H1 (cell line): ENCODE data around the gene CNGB1. TPM values are rescaled to one million over a fixed set of nuclear protein-coding genes. Genes with fewer than 3 reads are reported as not detected.

Source experiments
- CTCF ChIA-PET: fragments of 300-600 bp; sonication (Branson Sonifier 250); formaldehyde crosslinking; loops from one replicate; lab custom pipeline; 2021; ENCODE audit not compliant: partially characterized antibody; lab: Charles Lee
- POLR2A ChIA-PET: fragments of 300-600 bp; sonication (Branson Sonifier 250); formaldehyde crosslinking; loops from one replicate; lab custom pipeline; 2021; ENCODE audit warnings: inconsistent platforms; ENCODE audit not compliant: partially characterized antibody; lab: Charles Lee
- DNase-seq, 2 experiments: peaks; one replicate each; pipeline versions ENCODE4 v3.0.0 to v3.0.0-alpha.2; 2010 to 2022; ENCODE audit warnings: low spot score in 2 of 2, low read depth in 1 of 2, mixed read lengths in 1 of 2
- FAIRE-seq: peaks from 2 replicates; lab custom pipeline; 2011; peaks lifted over from hg19 to GRCh38; lab: Jason Lieb, UNC
- H2AFZ ChIP-seq: 2 replicates; pipeline ENCODE4 v1.8.1; 2012; ENCODE audit warnings: low read length, inconsistent platforms
- H2AK5ac ChIP-seq: 2 replicates; pipeline ENCODE4 v1.6.1; 2013; ENCODE audit warnings: low read depth, low read length
- H2BK120ac ChIP-seq: replicated peaks from 2 replicates; pipeline ENCODE3; 2013; ENCODE audit warnings: low read depth, low read length, inconsistent platforms
- H2BK12ac ChIP-seq: 2 replicates; pipeline ENCODE4 v1.6.1; 2013; ENCODE audit warnings: low read depth, low read length
- H2BK15ac ChIP-seq: 2 replicates; pipeline ENCODE4 v1.6.1; 2013; ENCODE audit warnings: low read length
- H2BK20ac ChIP-seq: 2 replicates; pipeline ENCODE4 v1.6.1; 2013; ENCODE audit warnings: low read length
- H2BK5ac ChIP-seq: 2 replicates; pipeline ENCODE4 v1.6.1; 2013; ENCODE audit warnings: low read depth, low read length
- H3K14ac ChIP-seq: 2 replicates; pipeline ENCODE4 v1.6.1; 2013; ENCODE audit warnings: inconsistent platforms; ENCODE audit not compliant: insufficient read length
- H3K18ac ChIP-seq: 2 replicates; pipeline ENCODE4 v1.6.1; 2013; ENCODE audit warnings: low read length; ENCODE audit errors: extremely low read depth
- H3K23ac ChIP-seq: 2 replicates; pipeline ENCODE4 v1.6.1; 2013; ENCODE audit warnings: inconsistent platforms; ENCODE audit not compliant: insufficient read length
- H3K23me2 ChIP-seq: 2 replicates; pipeline ENCODE4 v1.6.1; 2013; ENCODE audit warnings: low read depth, low read length
- H3K27ac ChIP-seq: 2 replicates; pipeline ENCODE4 v1.6.1; 2011; ENCODE audit warnings: low read depth, low read length, inconsistent platforms
- H3K27me3 ChIP-seq, 4 experiments: replicated peaks in 1 of 4; 1 replicate in 1 of 4; 2 replicates in 3 of 4; pipeline versions ENCODE4 v1.6.1 to v1.8.1; 2011 to 2013; ENCODE audit warnings: low read length in 3 of 4, mild to moderate bottlenecking in 3 of 4, inconsistent platforms in 2 of 4, mixed read lengths in 2 of 4, moderate library complexity in 1 of 4; ENCODE audit not compliant: control insufficient read depth in 3 of 4, insufficient read depth in 3 of 4; ENCODE audit errors: extremely low read depth in 1 of 4
- H3K36me3 ChIP-seq, 4 experiments: 2 replicates each; pipeline versions ENCODE4 v1.6.1 to v1.8.1; 2011 to 2013; ENCODE audit warnings: mild to moderate bottlenecking in 4 of 4, low read length in 3 of 4, moderate library complexity in 2 of 4, control low read depth in 1 of 4, inconsistent platforms in 1 of 4; ENCODE audit not compliant: insufficient read depth in 4 of 4, control insufficient read depth in 2 of 4
- H3K4ac ChIP-seq: replicated peaks from 2 replicates; pipeline ENCODE3; 2013; ENCODE audit warnings: low read length, low read depth, mixed read lengths, inconsistent platforms; ENCODE audit not compliant: insufficient read length
- H3K4me1 ChIP-seq, 4 experiments: replicated peaks in 1 of 4; 1 replicate in 1 of 4; 2 replicates in 3 of 4; pipeline versions ENCODE4 v1.6.1 to v1.8.1; 2011 to 2013; ENCODE audit warnings: low read length in 3 of 4, inconsistent platforms in 2 of 4, mixed read lengths in 1 of 4; ENCODE audit not compliant: insufficient read depth in 4 of 4, control insufficient read depth in 3 of 4
- H3K4me2 ChIP-seq, 2 experiments: 2 replicates each; pipeline versions ENCODE4 v1.6.1 to v1.8.1; 2011 to 2013; ENCODE audit warnings: low read depth in 2 of 2, low read length in 2 of 2, control low read depth in 1 of 2, inconsistent platforms in 1 of 2, mild to moderate bottlenecking in 1 of 2; ENCODE audit not compliant: insufficient read depth in 1 of 2
- H3K4me3 ChIP-seq, 4 experiments: fragments of 200-600, 300-600 bp in 1 of 4; sonication (generic), shearing (Covaris generic), sonication (Bioruptor Twin) in 1 of 4; 2 replicates each; pipeline versions ENCODE4 v1.5.1 to v1.8.1; 2011 to 2016; ENCODE audit warnings: low read length in 4 of 4, low read depth in 3 of 4, control low read depth in 2 of 4, inconsistent platforms in 2 of 4, mild to moderate bottlenecking in 2 of 4, mixed read lengths in 1 of 4, moderate library complexity in 1 of 4; ENCODE audit not compliant: insufficient read depth in 2 of 4; ENCODE audit errors: extremely low read depth in 1 of 4
- H3K56ac ChIP-seq: replicated peaks from 2 replicates; pipeline ENCODE3; 2013; ENCODE audit warnings: low read depth, mild to moderate bottlenecking, mixed read lengths, low read length, inconsistent platforms; ENCODE audit not compliant: insufficient read length
- H3K79me1 ChIP-seq: 2 replicates; pipeline ENCODE4 v1.6.1; 2013; ENCODE audit warnings: low read depth, low read length, control low read depth
- H3K79me2 ChIP-seq, 2 experiments: 2 replicates each; pipeline versions ENCODE4 v1.6.1 to v1.8.1; 2012 to 2013; ENCODE audit warnings: low read length in 2 of 2, mild to moderate bottlenecking in 2 of 2, inconsistent platforms in 1 of 2; ENCODE audit not compliant: insufficient read depth in 2 of 2, control insufficient read depth in 1 of 2
- H3K9ac ChIP-seq, 4 experiments: replicated peaks in 1 of 4; 1 replicate in 1 of 4; 2 replicates in 3 of 4; pipeline versions ENCODE4 v1.6.1 to v1.8.1; 2011 to 2013; ENCODE audit warnings: low read depth in 3 of 4, low read length in 3 of 4, control low read depth in 2 of 4, mild to moderate bottlenecking in 2 of 4, moderate library complexity in 2 of 4, inconsistent platforms in 1 of 4; ENCODE audit errors: extremely low read depth in 1 of 4
- H3K9me3 ChIP-seq, 2 experiments: 2 replicates each; pipeline versions ENCODE4 v1.6.1 to v1.8.1; 2012 to 2013; ENCODE audit warnings: mild to moderate bottlenecking in 2 of 2, moderate library complexity in 2 of 2, control low read depth in 1 of 2, inconsistent platforms in 1 of 2, low read depth in 1 of 2, low read length in 1 of 2, mixed read lengths in 1 of 2; ENCODE audit not compliant: insufficient read depth in 2 of 2
- H4K20me1 ChIP-seq, 2 experiments: replicated peaks in 1 of 2; 2 replicates each; pipeline versions ENCODE3 to v1.8.1; 2011 to 2013; ENCODE audit warnings: inconsistent platforms in 2 of 2, low read length in 2 of 2, mild to moderate bottlenecking in 1 of 2; ENCODE audit not compliant: insufficient read depth in 2 of 2, control insufficient read depth in 1 of 2
- H4K5ac ChIP-seq: 2 replicates; pipeline ENCODE4 v1.6.1; 2013; ENCODE audit warnings: low read length, low read depth, mixed read lengths, inconsistent platforms; ENCODE audit not compliant: insufficient read length
- H4K8ac ChIP-seq: 2 replicates; pipeline ENCODE4 v1.8.0; 2013; ENCODE audit warnings: mild to moderate bottlenecking, moderate library complexity, low read length, inconsistent platforms; ENCODE audit not compliant: insufficient read depth; ENCODE audit errors: extremely low read depth
- H4K91ac ChIP-seq: replicated peaks from 2 replicates; pipeline ENCODE3; 2013; ENCODE audit warnings: low read length, mixed read lengths, inconsistent platforms; ENCODE audit not compliant: insufficient read length
- ATF3 ChIP-seq: IDR thresholded peaks from 2 replicates; pipeline ENCODE4 v1.6.1; 2011; ENCODE audit warnings: low read depth, mild to moderate bottlenecking, low read length; ENCODE audit not compliant: insufficient read depth
- CBX5 ChIP-seq: fragments of 300-800, 300-1000 bp; sonication (generic); IDR thresholded peaks from 2 replicates; pipeline ENCODE4 v1.7.1; 2016; ENCODE audit warnings: antibody characterized with exemption, low read length, low read depth
- CHD1 ChIP-seq: IDR thresholded peaks from 2 replicates; pipeline ENCODE4 v1.6.1; 2012; ENCODE audit warnings: low read depth, low read length, improper control_type of control experiment
- KDM4A ChIP-seq: IDR thresholded peaks from one replicate; pipeline ENCODE4 v1.7.1; 2012; ENCODE audit warnings: low read depth, mild to moderate bottlenecking, moderate library complexity, low read length, inconsistent platforms; ENCODE audit not compliant: severe bottlenecking
- NANOG ChIP-seq: IDR thresholded peaks from 2 replicates; pipeline ENCODE4 v1.6.1; 2011; ENCODE audit warnings: low read length, low read depth, mild to moderate bottlenecking, inconsistent platforms; ENCODE audit not compliant: insufficient read depth, poor library complexity, severe bottlenecking
- POU5F1 ChIP-seq: IDR thresholded peaks from 2 replicates; pipeline ENCODE4 v1.6.1; 2011; ENCODE audit warnings: low read depth, mild to moderate bottlenecking, low read length, moderate library complexity
- TCF12 ChIP-seq: IDR thresholded peaks from 2 replicates; pipeline ENCODE4 v1.6.1; 2011; ENCODE audit warnings: low read depth, mild to moderate bottlenecking, low read length
- WGBS, 2 experiments: shearing (Covaris generic) in 1 of 2; methylation state at CpG; one replicate each; pipeline versions ENCODE4 v1.1.6 to v1.1.7; 2013 to 2015; ENCODE audit warnings: low lambda C conversion rate in 2 of 2, mixed read lengths in 2 of 2, inconsistent platforms in 1 of 2, low coverage in 1 of 2, missing lambda C conversion rate in 1 of 2; ENCODE audit not compliant: insufficient replicate concordance in 2 of 2, insufficient coverage in 1 of 2, insufficient read length in 1 of 2; ENCODE audit errors: extremely low coverage in 1 of 2, missing lambda C conversion rate in 1 of 2; 5-methylcytosine and 5-hydroxymethylcytosine counted together
- polyA plus RNA-seq, 7 experiments: library from polyadenylated mRNA; depleted of rRNA in 3 of 7; stranded (reverse) in 5 of 7; unstranded in 2 of 7; fragments of >200 nt in 5 of 7; fragments of 200-250 nt in 2 of 7; gene quantifications; 1 replicate in 5 of 7; 2 replicates in 1 of 7; 4 replicates in 1 of 7; pipeline versions ENCODE4 v1.2.1 to v1.2.3, GENCODE V29; 2011 to 2013; ENCODE audit warnings: missing spikeins in 2 of 7, mixed read lengths in 2 of 7
- total RNA-seq: library from RNA; stranded (reverse); fragmentation: NEBNext Ultra II Directional; extraction: Animal tissue kit (Norgen Biotek cat#: 25700); gene quantifications from 2 replicates; pipeline ENCODE4 v1.2.1, GENCODE V29; 2021

Gene CNGB1
- total and polyA plus RNA-seq, 2 of the 8 experiments (the other 6 are each of a cell fraction or from before 2014, with no cell fraction given) = not detected

DNA sequence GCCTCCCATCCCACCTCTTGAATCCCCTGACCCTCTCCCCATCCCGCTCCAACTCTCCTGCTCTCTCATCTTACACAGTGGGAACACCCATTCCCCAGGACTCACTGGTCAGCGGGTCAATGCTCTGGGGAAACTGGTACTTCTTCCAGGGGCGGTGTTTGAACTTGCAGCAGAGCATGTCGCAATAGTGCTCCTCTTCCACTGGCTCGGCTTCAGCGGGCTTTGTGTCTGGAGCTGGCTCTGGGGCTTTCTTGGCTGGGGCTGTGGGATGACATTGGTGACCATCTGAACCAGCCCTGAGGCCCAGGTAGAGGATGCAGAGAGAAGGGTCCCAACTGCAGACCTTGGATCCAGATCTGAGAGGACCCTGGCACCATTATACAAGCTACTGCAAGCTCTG lies 51.9 kb downstream of the CNGB1 start:
- CTCF ChIA-PET = interaction anchor here (0.6 to 1.6 kb wide), 6 partner anchors 11 to 643 kb away, joined by 3 to 6 read pairs (median 3); no protein-coding TSS in a partner anchor

More for the DNA sequence above, 51.9 kb downstream of the CNGB1 start:
- Histone ChIP-seq H3K56ac (no peak overlapping the region), H3K4ac (no peak overlapping the region), H2AK5ac (no peak overlapping the region), H3K9ac (no peak overlapping the region), H3K27me3 (no peaks in the 10 kb centered on the region), H3K23ac (no peak overlapping the region), H2BK120ac (no peak overlapping the region), H3K4me1 (peaks cover 0 to 2% (median 0%) of the 10 kb centered on the region in 4 experiments; a peak in 1 of 7 replicates), H4K8ac (no peak overlapping the region), H3K79me1 (no peaks in the 10 kb centered on the region), H2BK12ac (no peak overlapping the region), H2BK15ac (no peak overlapping the region), H2AFZ (no peak overlapping the region), H3K14ac (no peak overlapping the region), H3K23me2 (no peaks in the 10 kb centered on the region), H3K9me3 (no peaks in the 10 kb centered on the region), H3K79me2 (no peaks in the 10 kb centered on the region), H3K18ac (no peak overlapping the region), H4K91ac (no peak overlapping the region), H3K36me3 (no peaks in the 10 kb centered on the region), H3K4me3 (no peak overlapping the region), H3K27ac (no peak overlapping the region), H2BK5ac (no peak overlapping the region), H3K4me2 (no peak overlapping the region), H4K20me1 (no peaks in the 10 kb centered on the region), H4K5ac (no peak overlapping the region), H2BK20ac (no peak overlapping the region)
- 93% methylated on average over 6 of the region's 6 CpGs; no CpG with 5 or more reads in 1 of the 2 experiments for WGBS, 2 experiments
- POLR2A ChIA-PET = no interaction called here
- FAIRE-seq = no peak
- no peak for DNase-seq
- TF ChIP-seq KDM4A = no peak
- no peak for TF ChIP-seq ATF3
- TF ChIP-seq NANOG = no peak
- no peak for TF ChIP-seq TCF12
- TF ChIP-seq POU5F1 = no peak
- TF ChIP-seq CBX5 = no peak
- TF ChIP-seq CHD1 = no peak
